Psoas muscle (tissue), 8 donors: ENCODE results near the gene PKHD1. TPM values are rescaled to one million over a fixed set of nuclear protein-coding genes. Genes with fewer than 3 reads are reported as not detected.

Source experiments
- ATAC-seq, 4 donors: fragments of 200-7000 bp; cut with Tn5 transposase; one replicate each; pipeline ENCODE4 v1.9.1; 2020; ENCODE audit warnings: moderate library complexity in 3 of 4, mild to moderate bottlenecking in 2 of 4
- DNase-seq, 2 donors: peaks; one replicate each; pipeline ENCODE4 v3.0.0-alpha.2; 2020
- H3K27ac ChIP-seq: fragments of 200-600 bp; one replicate; pipeline ENCODE4 v1.8.0; 2022
- H3K27me3 ChIP-seq, 3 donors: fragments of 200-600 bp in 1 of 3; one replicate each; pipeline versions ENCODE4 v1.6.1 to v1.8.0; 2013 to 2022; ENCODE audit warnings: low read length in 2 of 3, mild to moderate bottlenecking in 2 of 3, moderate library complexity in 1 of 3; ENCODE audit not compliant: insufficient read depth in 3 of 3
- H3K36me3 ChIP-seq, 2 donors: fragments of 200-600 bp in 1 of 2; one replicate each; pipeline versions ENCODE4 v1.6.1 to v1.8.0; 2013 to 2022; ENCODE audit warnings: low read depth in 1 of 2, mild to moderate bottlenecking in 1 of 2, moderate library complexity in 1 of 2; ENCODE audit not compliant: insufficient read depth in 1 of 2
- H3K4me1 ChIP-seq: fragments of 200-600 bp; one replicate; pipeline ENCODE4 v1.8.0; 2022
- H3K4me3 ChIP-seq: fragments of 200-600 bp; one replicate; pipeline ENCODE4 v1.8.0; 2022; ENCODE audit warnings: mild to moderate bottlenecking
- H3K9me3 ChIP-seq: fragments of 200-600 bp; one replicate; pipeline ENCODE4 v1.8.0; 2022
- WGBS, 3 donors: extraction: QIAGEN DNeasy Blood & Tissue Kit; methylation state at CpG; one replicate each; pipeline versions ENCODE4 v1.1.6 to v1.1.7; 2013; 5-methylcytosine and 5-hydroxymethylcytosine counted together
- intact Hi-C, 2 donors: fragments of 100-400 bp; cut with DNase I; formaldehyde crosslinking; loops; one replicate each; pipeline versions ENCODE4 v1.11.0 to v1.14.2; 2022
- polyA plus RNA-seq, 3 donors: library from polyadenylated mRNA; stranded (reverse); fragments of 200-250 nt; gene quantifications; one replicate each; pipeline ENCODE4 v1.2.3, GENCODE V29; 2013
- total RNA-seq, 4 donors: library from RNA; stranded (reverse); fragmentation: NEBNext Ultra II Directional in 2 of 4; extraction: Animal tissue kit (Norgen Biotek cat#: 25700) in 2 of 4; gene quantifications; one replicate each; pipeline versions ENCODE4 v1.2.1 to v1.2.4, GENCODE V29; 2021 to 2023
- TF ChIP-seq, protein P1 (sequence below): fragments of 200-600 bp; IDR thresholded peaks from one replicate; pipeline ENCODE4 v1.8.0; 2022; ENCODE audit warnings: antibody characterized with exemption
- donor health status: healthy with polysubstance abuse.
- donor health status: DM: no; HTN: no; CAD: no; lungs with moderate emphysema.
- donor health status: Bipolar disorder and iron deficiency.
- donor health status: healthy.
- donor health status: DM: yes; HTN: yes; CAD: no.
- donor health status: DM: no; HTN: no; CAD: no.
- donor health status: DM: no; HTN: no; CAD: no.
- donor health status: DM: yes; HTN: yes; CAD: no.

Gene PKHD1
- total and polyA plus RNA-seq, 7 donors = under 0.01 to 0.11 (median 0.02) TPM; not detected in 2

DNA sequence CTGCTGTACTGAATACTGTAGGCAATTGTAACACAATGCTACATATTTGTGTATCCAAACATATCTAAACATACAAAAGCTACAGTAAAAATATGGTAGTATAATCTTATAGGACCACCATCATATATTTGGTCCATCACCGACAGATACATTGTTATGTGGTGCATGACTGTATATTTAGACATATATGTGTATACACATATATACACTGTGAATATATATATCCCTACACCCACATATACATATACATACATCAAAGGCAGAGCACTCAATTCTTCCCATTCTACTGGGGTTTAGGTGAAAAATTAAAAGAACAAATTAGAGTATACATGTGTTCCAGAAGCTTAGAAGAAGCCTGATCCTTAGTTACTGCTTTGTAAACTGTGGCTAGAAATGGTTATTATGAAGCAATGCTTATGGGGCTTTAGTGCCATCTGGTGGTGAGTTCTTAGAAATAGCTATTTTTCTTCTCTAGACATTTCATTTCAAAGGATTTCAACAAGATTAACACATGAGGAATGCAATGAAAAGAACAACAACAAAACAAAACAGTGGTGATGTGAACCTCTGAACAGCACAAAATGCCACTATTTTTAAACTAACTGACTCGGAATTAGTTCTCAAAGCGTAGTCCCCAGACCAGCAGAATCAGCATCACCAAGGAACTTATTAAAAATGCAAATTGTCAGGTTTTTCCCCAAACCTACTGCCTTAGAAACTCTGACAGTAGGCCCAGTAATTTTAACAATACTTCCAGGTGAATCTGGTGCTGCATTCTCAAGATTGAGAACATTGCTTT is 38.0 kb downstream of the PKHD1 start:
- Histone ChIP-seq H3K27ac (no peak overlapping the region), H3K9me3 (no peaks in the 10 kb centered on the region), H3K27me3 (no peaks in the 10 kb centered on the region), H3K36me3 (no peaks in the 10 kb centered on the region), H3K4me3 (no peak overlapping the region), H3K4me1 (no peaks in the 10 kb centered on the region)
- intact Hi-C loops = no loop called here
- WGBS, 3 donors = 45 to 54% (median 47%) methylated on average over 3 of the region's 3 CpGs
- ATAC-seq = peak in 1 of 4 donors; percentile 56
- DNase-seq = no peak
- TF ChIP-seq, protein P1, sequence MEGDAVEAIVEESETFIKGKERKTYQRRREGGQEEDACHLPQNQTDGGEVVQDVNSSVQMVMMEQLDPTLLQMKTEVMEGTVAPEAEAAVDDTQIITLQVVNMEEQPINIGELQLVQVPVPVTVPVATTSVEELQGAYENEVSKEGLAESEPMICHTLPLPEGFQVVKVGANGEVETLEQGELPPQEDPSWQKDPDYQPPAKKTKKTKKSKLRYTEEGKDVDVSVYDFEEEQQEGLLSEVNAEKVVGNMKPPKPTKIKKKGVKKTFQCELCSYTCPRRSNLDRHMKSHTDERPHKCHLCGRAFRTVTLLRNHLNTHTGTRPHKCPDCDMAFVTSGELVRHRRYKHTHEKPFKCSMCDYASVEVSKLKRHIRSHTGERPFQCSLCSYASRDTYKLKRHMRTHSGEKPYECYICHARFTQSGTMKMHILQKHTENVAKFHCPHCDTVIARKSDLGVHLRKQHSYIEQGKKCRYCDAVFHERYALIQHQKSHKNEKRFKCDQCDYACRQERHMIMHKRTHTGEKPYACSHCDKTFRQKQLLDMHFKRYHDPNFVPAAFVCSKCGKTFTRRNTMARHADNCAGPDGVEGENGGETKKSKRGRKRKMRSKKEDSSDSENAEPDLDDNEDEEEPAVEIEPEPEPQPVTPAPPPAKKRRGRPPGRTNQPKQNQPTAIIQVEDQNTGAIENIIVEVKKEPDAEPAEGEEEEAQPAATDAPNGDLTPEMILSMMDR = peak; percentile 62

DNA sequence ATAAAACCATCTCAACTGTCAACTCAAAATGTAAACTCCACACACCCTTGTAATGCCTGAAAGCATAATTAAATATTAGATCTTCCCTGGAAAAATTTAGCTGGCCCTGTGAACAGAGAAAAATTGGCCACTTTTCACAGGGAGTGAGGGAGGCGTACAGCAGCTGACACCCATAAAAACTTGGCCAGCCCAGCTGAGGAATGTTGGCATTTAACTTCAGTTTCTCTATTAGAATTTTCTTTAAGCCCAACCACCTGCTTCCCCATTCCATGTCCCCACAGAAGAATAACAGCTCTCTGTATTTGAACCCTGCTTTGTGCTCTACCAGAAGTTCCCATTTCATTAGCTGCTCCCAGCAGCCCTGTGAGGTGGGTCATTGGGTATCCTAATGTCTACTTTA is 41.0 kb downstream of the PKHD1 start:
- H3K27me3 ChIP-seq = no peaks in the 10 kb centered on the region
- H3K27ac ChIP-seq = no peak overlapping the region
- H3K4me1 ChIP-seq = no peaks in the 10 kb centered on the region
- H3K36me3 ChIP-seq = no peaks in the 10 kb centered on the region
- no peaks in the 10 kb centered on the region for H3K9me3 ChIP-seq
- 0 to 6% (median 0%) methylated on average over 1 of the region's 1 CpG for WGBS, 3 donors
- TF ChIP-seq, protein P1 = no peak
- no peak for DNase-seq
- no peak for ATAC-seq
- intact Hi-C loops = no loop called here
- H3K4me3 ChIP-seq = no peak overlapping the region

DNA sequence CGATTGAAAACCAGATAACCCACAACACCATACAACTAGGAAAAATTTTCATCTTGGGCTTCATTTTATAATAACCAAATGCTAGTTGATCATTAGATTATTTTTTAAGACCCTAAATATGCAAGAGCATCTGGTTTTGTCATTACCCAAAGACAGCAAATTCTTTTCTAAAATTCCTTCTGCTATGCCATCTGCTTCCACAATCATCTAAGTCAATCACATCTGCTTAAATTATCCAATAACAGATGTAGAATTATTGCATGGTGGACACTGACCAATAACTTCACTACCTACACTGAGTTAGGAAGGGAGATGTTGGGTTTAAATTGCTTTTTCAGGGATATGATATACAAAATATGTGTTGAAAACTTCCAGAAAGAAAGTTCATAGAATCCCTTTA is 41.9 kb downstream of the PKHD1 start:
- 54 to 73% (median 62%) methylated on average over 1 of the region's 1 CpG for WGBS, 3 donors
- Histone ChIP-seq H3K4me1 (no peaks in the 10 kb centered on the region), H3K4me3 (no peak overlapping the region), H3K27ac (no peak overlapping the region), H3K36me3 (no peaks in the 10 kb centered on the region), H3K27me3 (no peaks in the 10 kb centered on the region), H3K9me3 (no peaks in the 10 kb centered on the region)
- no peak for ATAC-seq
- DNase-seq = no peak
- TF ChIP-seq, protein P1 = no peak
- intact Hi-C loops = no loop called here

DNA sequence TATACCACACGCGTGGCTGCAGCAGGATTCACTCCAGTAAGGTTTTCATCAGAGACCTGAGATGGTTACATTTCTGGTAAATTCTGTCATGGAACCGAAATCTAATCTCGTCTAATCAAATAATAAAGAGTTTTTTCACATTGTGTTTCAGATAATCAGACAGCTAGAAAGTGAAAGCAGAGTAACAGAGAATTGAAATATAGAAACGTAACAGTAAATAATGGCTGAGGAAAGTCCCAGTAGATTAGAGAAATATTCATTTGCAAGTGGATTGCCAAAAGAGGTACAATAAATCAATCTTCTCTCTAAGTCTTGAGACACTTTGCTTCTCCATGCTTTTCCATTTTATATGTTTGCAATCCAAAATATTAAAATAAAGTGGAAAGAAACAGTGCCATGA is 42.4 kb downstream of the PKHD1 start:
- intact Hi-C loops = no loop called here
- no peak for ATAC-seq
- TF ChIP-seq, protein P1 = no peak
- no peaks in the 10 kb centered on the region for H3K4me1 ChIP-seq
- H3K27me3 ChIP-seq = no peaks in the 10 kb centered on the region
- 71 to 81% (median 74%) methylated on average over 5 of the region's 5 CpGs for WGBS, 3 donors
- H3K9me3 ChIP-seq = no peaks in the 10 kb centered on the region
- no peak for DNase-seq
- H3K36me3 ChIP-seq = no peaks in the 10 kb centered on the region
- H3K27ac ChIP-seq = no peak overlapping the region
- no peak overlapping the region for H3K4me3 ChIP-seq
